B cell (primary cell): ENCODE results near the gene TENM4.

Experiments
- CTCF ChIP-seq: fragments of 200-600 bp; IDR thresholded peaks from one replicate; pipeline ENCODE4 v1.8.0; 2022; ENCODE audit warnings: antibody characterized with exemption, mild to moderate bottlenecking
- EZH2 ChIP-seq: IDR thresholded peaks from 2 replicates; pipeline ENCODE4 v1.6.1; 2012; ENCODE audit warnings: borderline replicate concordance, low read depth, mild to moderate bottlenecking, moderate library complexity, low read length; ENCODE audit not compliant: insufficient read depth, poor library complexity, severe bottlenecking

- TF ChIP-seq EZH2 (no peak), CTCF (no peak)
Measured at GRCh38 chr11:79205786-79206185, 235.0 kb downstream of the TENM4 start.
